ENCODE data around the gene TMPRSS11F.

Gene TMPRSS11F

DNA sequence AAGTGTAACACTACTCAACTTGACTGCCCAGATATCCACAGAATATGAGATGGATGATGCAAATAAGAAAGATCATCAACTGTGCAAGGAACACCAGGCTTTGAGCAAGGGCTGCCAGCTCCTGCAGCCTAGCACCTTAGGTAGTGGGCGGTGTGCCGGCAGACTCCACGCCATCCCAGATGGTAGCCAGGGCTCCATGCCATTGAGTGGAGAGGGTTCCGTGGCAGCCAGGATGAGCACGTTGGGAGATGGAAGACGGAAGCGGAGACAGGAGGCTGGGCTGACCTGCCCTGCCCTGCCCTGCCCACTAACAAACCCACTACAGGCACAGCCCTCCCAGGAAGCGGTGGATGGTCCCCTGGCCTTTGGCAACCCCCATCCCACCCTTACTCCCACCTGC lies 51.9 kb downstream of the TMPRSS11F start:
- DNase-seq (ENCODE audit: low read depth in 1 of 2, low spot score in 1 of 2): no peak

DNA sequence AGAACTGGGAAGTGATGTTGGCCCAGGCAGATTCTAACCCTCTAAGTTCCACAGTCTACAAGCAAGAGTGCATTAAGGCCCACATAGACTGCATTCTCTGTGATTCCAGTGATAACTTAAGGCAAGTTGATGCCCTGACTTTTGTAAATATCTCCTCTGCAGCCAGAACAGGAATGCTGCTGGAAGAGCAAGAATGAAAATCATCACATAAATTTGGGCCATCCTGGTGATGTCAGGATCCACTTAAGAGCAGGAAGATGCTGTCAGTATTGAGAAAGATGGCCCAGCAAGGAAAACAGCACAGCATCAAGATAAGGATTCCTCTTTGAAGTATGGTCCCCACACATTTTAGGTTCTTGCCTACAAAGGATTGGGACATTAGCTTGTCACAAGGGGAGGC lies 52.4 kb downstream of the TMPRSS11F start:
- no peak for DNase-seq (ENCODE audit: low read depth in 1 of 2, low spot score in 1 of 2)

DNA sequence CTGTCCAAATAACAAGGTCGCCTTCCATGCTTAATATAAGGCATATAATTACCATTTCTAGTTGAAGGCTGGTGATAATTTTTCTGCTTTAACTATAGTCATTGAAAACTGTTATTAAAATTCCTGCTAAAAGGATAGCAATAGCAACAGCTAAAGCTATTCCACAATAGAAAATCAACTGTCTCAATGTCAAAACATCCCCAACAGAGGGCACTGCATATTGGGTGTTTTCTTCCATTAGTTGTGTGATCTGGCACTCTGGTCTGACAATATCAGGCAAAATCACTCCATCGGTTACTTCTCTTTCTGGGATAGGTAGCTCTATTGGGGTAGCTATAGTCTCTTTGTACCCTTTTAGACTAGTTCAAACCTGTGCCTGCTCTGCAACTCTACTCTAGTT lies 53.5 kb downstream of the TMPRSS11F start:
- no peak for DNase-seq (ENCODE audit: low read depth in 1 of 2, low spot score in 1 of 2)

DNA sequence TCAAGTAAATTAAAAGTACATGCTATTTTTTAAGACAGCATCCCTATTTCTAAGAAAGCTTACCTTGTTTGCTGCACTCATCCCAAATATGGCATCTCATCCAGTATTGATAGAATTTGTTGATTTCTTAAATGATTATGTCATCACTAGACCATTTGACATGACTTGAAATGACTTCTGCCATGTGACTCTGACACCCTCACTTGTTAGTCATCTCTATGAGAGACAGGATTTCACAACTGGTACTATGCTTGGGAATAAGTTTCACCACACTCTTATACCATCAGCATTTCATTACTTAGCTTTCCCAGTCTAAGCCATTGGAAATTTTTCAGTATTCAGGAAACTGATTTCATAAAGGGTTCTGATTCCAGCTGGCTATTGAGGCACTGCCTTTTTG lies 55.3 kb downstream of the TMPRSS11F start:
- no peak for DNase-seq (ENCODE audit: low read depth in 1 of 2, low spot score in 1 of 2)

DNA sequence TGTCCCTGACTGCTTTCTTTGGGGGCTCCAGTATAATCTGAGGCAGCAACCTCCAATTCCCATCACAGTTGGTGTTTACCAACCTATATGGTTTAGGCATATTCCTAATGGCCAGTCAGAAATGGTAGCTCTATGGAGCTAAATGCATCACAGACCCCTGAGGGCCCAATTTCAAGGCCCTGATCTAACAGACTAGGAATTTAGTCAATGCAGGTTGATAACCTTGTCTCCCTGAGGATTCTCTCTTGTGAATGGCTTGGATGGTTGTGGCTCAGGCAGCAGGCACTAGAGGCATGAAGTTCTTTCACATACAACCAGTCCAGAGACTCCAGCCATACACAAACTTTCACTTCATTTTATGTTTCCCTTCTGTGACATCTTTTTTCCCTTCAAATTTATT lies 59.4 kb downstream of the TMPRSS11F start:
- DNase-seq (ENCODE audit: low read depth in 1 of 2, low spot score in 1 of 2): no peak

DNA sequence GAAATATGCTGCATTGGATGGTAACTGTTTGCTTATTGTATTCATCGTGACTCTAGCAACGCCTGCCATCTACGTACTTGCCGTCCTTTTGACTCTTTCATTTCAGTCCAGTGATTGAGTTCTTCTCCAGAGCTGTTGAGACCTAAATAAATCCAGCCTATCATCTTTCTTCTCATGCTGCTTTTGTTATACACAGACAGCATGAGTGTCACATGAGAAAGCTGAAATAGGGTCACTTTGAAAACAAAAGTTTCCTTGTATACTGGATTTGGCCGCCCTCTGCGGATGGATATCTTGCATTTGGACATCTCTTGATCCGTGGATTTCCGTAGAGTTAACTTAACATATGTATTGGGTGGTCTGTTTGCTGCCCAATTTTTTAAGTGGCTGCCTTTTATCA lies 67.2 kb downstream of the TMPRSS11F start:
- DNase-seq (ENCODE audit: low read depth in 1 of 2, low spot score in 1 of 2): no peak

DNA sequence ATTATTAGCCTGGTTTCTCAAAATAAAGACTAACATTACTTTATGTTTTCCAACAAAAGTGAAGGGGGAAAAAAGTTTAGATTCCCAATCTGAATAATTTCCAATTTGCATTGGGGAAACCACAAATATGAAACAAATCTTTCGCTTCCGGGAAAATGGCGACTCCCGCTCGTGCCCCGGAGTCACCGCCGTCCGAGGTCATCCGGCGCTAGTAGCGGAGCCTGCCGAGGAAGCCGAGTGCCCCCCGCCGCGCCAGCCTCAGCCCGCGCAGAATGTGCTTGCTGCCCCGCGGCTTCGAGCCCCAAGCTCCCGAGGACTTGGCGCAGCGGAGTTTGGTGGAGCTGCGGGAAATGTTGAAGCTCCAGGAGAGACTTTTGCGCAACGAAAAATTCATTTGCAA lies 91.4 kb downstream of the TMPRSS11F start:
- no peak for DNase-seq (ENCODE audit: low read depth in 1 of 2, low spot score in 1 of 2)

DNA sequence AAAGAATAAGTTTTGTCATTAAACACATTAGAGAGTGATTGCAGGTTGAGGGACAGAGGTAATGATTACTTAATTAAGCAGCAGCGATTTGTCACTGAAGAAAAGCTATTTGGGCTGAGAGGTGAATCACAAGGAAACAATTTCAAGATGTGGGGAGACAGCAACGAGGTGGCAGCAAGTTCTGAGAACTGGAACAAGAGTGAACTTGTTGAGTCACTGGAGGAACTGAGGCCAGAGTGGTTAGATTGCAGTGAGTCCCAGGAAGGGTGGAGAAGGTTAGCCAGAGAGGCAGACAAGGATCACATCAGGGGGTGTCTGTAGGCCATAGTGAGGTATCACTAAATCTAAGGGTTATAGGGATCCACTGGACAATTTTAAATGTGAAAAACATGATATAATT lies 108.5 kb downstream of the TMPRSS11F start:
- DNase-seq (ENCODE audit: low read depth in 1 of 2, low spot score in 1 of 2): no peak

DNA sequence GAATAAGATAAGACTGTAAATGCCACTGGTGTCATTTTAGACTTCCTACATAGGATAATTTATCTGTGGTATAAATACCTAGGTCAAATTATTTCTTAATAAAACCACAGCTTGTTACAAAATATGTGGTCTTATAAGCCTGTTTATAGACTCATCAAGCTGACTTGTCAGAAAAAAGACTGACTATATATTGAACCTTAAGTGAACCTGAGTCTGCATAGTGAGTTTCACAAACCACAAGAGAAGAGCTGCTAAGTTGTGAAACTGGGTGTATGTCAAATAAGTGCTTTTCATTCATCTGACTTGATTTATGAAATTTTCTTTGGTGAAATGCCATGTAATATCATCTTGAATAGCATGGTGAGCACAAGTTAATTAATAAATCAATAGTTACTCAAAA lies 118.0 kb downstream of the TMPRSS11F start:
- DNase-seq (ENCODE audit: low read depth in 1 of 2, low spot score in 1 of 2): no peak
